ENCODE measurements around the gene CD40LG.

The CD40LG gene

DNA sequence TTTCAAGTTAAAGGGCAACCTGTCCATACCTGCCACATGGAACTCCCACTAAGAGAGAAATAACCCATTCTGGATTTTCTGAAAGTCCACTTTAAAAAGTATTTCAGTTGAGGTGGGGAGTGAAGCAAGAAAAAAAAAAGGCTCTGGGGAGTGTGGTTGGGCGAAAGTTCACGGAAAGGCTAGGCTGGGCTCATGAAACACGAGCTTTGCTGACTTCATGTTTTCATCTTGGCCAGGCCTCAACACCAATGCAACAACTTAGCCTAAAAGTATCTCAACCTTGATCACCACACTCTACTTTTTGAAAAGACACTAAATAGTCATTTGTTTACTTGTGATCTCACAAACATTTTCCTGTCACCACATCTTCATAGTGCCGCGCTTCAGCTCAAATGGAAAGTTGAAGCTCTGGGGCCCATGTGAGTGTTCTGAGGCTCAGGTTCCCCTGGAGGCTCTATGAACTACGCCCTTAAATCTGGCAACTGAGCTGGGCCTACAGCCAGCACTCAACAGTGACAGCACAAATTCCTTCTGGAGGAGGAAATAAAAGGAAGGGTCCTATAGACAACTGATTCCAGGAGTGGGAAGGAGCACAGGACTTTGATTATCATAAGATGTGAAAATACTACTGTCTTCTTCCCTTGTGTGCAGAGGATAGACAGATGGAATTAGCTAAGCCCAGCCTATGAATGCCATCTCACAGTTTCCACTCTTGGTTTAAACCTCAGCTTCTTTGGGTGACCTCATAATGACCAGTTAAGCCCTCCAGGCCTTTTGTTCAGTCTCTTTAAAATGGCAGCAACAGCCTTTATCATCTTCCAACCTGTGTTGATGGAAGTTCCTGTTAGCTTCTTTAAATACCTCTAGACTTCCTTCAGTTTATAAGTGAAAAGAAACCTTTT, 5.1 kb downstream of the CD40LG start:
- peak; percentile 35 for DNase-seq

GRCh38 chrX:136656361-136656964, 8.5 kb downstream of the CD40LG start:
- no peak for DNase-seq

- peak; percentile 36 for DNase-seq
Observed at GRCh38 chrX:136658151-136658550, 10.2 kb downstream of the CD40LG start.

GRCh38 chrX:136659174-136659573, 11.2 kb downstream of the CD40LG start:
- peak; percentile 22 for DNase-seq

DNA sequence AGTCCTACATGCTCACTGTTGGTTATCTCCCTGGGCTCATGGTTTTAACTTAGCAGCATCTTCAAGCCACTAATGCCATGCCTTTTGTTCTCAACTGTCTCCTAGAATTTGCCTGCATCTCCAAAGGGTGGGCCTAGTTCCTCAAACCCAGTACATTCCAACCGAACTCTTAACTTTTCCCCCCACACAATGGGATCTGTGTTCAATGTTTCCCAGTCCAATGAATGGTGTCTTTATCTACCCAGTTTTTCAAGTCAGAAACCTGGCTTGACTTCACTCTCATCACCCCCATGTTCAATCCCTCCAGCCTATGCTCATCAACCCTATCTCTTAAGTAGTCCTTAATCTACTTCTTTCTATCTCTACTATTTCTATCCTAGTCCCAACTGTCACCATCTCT, 12.9 kb downstream of the CD40LG start:
- DNase-seq: no peak

GRCh38 chrX:136662104-136662503, 14.1 kb downstream of the CD40LG start:
- no peak for DNase-seq

- DNase-seq: no peak
Observed at GRCh38 chrX:136662976-136663375, 15.0 kb downstream of the CD40LG start.

DNA sequence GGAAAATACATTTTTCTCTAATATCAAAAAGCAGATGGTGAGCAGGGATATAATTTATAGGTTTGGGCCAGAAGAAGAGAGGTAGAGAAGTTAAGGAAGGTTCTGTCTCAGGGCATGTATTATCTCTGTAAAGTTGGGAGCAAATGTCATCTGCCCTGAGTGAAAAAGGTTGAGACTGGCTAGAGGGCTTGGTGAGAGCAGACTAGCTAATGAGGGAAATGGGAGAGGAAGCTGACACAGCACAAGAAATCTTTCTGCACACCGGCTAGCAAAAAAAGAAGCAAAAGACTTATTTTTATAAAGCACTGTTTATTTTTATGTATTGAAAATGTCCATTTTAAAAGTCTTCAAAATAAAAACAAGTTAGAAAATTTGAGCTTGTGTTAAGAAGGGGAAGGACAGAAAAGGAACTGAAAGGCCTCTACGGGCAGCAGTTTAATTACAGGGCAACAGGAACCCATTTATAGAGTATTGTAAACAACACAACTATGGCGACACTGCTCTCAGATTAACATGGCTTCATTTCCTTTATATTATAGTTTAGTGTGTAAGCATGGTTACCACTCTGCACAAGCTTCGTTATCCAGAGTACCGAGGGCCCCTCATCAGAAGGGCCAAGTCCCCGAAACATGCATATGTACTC, 17.4 kb downstream of the CD40LG start:
- no peak for DNase-seq

DNA sequence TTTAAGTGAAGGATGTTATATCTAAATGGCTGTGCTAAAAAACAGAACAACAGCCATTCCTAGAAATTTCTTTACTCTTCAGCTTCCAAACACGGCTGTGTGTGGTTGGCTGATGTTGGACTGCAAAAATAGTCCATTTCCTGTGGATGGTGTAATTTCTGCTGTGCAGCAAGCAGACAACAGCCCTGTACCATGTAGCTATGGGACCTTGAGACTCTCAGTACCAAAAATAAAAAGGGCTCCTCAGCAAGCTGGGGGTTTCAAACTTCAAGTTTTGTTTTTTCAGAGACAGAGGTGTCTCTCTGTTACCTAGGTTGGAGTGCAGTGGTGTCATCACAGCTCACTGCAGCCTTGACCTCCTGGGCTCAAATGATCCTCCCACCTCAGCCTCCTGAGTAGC, 18.1 kb downstream of the CD40LG start:
- no peak for DNase-seq

DNA sequence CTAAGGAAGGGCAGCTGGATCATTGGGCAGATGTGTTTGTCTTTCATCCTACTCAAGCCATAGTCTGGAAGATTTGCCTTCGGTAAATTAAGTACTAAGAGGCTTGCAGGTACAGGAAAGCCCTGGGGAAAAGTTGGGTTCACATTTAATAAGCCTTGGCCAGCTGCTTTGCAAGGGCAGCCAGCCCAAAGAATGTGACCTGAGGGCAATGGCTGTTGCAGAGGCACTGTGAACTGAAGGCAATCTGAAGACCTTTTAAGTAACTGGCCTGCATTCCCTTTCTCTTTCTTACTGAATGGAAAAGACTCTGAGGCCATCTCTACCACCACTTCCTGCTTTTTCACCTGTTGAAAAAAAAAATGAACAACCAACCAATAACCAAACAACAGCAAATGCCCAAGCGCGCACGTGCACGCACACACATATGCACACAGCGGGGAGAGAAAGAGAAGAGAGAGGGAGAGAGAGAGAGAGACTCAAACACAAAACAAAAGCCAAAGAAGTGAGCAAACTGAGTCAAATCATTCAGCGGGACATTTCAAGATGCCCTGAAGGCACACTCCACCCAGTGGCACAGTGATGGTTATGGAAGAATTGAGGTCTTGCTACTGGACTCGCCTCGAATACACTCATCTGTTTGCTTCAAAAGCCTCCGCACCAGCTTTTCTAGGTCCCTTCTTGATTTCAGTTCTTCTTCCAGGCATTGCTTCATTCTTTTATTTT, 19.6 kb downstream of the CD40LG start:
- DNase-seq: no peak

DNA sequence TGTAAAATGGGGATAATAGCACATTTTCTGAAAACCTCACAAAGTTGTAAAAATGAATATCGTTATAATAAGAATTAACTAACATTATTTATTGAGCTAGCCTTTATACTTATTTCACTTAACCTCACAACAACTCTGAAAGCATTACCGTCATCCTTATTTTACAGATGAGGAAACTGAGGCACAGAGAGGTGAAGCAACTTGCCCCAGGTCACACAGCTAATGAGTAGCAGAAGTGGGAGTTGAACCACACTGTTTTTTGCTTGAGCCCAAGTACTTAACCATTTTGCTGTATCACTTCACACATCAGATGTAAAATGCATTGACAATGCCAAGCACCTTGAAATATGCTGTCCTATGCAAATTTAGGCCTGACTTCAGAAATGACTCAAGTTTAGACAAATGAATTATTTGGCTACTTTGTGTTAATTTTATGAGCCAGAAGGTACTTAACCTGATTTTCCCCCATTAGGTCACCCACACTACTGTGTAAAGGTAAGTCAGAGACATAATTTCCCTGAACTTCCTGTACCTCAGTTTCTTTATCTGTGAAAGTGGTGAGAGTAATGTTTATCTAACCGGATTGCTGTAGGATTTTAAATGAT, 23.1 kb downstream of the CD40LG start:
- no peak for DNase-seq

DNA sequence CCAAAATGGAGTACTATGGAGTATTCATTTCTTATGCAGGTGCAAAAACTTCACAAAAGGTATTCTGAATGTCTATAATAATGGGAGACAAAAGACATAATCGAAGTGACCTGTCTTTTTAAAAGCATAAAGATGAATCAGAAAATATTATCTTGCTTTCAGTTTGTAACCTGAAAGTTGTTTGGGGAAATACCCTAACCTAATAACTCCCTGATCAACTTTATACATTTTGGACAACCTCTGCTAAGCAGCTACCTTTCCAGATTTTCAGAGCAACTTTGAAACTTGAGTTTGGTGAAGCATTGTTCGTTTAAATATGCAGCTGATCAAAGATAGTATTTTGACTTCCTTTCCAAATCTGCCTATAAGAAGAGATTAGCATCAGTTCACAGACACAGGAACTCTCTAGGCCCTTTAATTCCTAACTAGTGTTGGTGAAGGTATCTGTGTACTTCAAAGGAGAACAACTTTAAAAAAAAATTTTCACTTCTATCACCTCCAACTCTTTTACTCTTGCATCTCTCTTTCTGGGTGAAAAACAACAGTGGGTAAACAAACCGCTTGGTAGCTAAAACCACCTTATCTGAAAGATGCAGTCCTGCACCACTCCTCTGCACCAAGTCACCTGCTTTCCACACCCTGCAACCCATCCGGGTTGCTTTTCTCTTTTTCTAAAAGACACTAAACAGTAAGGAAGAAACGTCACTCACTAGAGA, 26.5 kb downstream of the CD40LG start:
- DNase-seq: no peak

DNA sequence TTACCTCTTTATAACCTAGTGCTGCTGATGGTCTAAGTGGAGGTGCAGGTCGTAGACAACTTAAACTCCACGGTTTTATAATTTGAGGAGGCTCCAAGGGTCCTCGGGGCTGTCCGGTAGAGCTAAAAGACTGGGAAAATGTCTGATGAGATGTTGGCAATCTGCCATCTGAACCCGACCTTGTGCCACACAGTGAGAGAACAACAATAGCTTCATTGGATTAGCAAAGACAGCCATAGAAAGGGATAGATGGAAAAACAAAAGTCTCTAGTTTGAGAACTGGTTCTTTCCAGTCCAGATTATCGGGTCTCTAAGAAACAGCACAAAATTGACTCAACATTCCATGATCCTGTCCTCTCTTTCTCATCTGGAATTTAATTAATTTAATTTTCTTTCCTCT, 31.6 kb downstream of the CD40LG start:
- no peak for DNase-seq

GRCh38 chrX:136684120-136684519, 36.2 kb downstream of the CD40LG start:
- DNase-seq: no peak

DNA sequence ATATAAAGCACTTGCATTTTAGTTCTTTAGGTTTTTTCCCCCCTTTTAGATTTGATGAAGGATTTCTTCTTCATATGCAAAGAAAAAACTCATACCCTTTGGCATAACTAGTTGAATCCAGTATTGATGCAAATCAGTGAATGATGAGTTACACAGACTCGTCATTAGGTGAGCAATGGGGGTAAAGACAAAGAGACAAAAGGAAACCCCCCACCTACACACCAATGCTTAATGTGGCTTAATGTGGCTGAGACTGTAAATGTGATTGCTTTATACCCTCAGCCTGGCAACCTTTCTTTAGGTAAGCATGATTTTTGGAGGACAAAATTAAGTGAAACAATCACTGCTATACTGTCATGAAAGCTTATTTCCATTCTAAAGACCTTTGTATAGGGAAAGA, 39.5 kb downstream of the CD40LG start:
- DNase-seq: peak; percentile 42

DNA sequence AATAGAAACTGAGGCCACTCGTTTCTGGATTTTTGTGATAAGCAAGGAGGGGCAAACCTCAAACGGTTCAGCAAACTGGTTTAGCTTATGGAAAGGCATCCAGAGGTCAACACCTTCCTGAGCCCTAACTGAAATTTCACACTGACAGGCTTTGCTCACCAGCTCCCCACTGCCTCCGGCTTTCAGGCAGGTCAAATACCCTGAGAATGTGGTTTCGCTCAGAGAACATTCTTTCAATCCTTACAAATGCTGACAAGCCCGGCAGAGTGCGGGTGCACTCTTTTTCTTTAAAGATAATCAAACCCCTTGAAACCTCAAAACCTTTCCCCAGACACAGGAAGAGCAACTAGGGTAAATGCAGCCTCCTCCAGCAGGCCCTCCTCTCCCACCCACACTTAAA, 41.5 kb downstream of the CD40LG start:
- no peak for DNase-seq

- DNase-seq: no peak
Observed at GRCh38 chrX:136691028-136691809, 43.3 kb downstream of the CD40LG start.

DNA sequence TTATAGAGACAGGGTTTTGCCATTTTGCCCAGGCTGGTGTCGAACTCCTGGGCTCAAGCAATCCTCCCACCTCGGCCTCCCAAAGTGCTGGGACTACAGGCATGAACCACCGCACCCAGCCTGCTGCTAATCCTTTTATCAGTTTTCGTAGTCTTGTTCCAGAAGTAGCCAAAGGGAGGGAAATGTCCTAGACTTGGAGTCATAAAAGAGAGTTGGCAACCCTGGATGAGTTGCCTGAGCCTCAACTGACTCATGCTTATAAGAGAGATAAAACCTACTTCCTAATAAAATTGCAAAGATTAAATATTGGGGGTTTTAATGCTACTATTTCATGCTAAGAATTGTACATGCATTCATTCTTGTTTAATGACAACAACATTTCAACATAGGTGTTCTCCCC, 44.3 kb downstream of the CD40LG start:
- DNase-seq: no peak

DNA sequence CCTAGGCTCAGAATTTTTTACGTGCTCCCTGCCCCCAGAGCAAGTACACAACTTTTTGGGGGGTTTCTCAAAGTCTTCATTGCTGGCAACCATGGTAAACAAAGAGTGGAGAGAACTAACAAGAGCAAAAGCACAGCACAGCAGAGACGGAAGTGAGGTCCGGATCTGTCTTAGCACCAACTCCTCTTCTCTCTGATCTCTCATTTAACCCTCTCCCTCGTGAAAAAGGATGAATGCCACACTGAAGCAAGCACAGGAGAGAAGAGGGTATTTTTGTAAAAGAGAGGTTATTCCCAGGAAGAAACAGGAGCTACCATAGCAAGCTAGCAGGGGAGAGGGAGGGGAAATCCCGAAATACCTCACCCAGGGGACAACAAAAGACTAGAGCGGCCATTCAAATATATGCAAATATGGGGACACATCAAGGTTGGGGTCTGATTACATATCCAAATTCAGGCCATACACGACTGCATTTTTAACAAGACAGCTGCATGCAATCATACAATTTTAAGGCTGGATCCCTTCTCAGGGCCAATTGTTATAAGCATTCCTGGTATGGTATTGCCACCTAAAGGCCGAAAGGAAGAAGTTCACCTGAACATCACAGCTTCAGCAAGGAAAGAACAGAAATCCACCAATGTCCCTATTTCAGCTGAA, 46.6 kb downstream of the CD40LG start:
- DNase-seq: no peak

GRCh38 chrX:136697156-136697555, 49.2 kb downstream of the CD40LG start:
- no peak for DNase-seq

DNA sequence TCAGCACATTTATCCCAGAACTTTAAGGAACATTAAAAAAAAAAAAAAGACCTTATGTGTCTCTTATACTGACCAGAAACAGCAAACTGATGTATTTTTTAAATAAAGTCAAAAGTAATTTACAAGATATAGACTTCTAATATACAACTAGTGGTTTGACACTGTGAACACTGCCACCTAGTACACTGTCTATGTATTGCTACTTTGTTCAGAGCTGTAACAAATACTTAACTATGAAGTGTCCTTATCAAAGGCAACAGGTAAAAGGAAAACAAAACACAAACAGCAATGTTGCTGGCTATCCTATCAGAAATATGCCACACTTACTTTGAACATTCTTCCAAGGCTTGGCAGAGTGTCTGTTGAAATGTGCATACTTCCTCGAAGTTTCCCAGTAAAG, 60.4 kb downstream of the CD40LG start:
- no peak for DNase-seq

Data from activated naive CD4-positive, alpha-beta T cell treated with anti-CD3 and anti-CD28 coated beads, Interleukin-2, amount 50 U/mL, for 16 hours (primary cell).